Gastroesophageal sphincter (tissue), 4 donors: ENCODE results near the gene PRMT5. TPM values are rescaled to one million over a fixed set of nuclear protein-coding genes. Genes with fewer than 3 reads are reported as not detected.

Source experiments
- ATAC-seq: fragments of 150-250 bp; one replicate; pipeline ENCODE4 v1.9.1; 2016; ENCODE audit warnings: mild to moderate bottlenecking, moderate library complexity
- H3K27ac ChIP-seq, 4 donors: fragments of 200-600 bp; sonication (generic) in 3 of 4; 1 replicate in 3 of 4; 2 replicates in 1 of 4; pipeline ENCODE4 v1.5.1; 2016 to 2019
- H3K27me3 ChIP-seq: fragments of 200-600 bp; sonication (generic); one replicate; pipeline ENCODE4 v1.5.1; 2019
- H3K36me3 ChIP-seq, 2 donors: fragments of 200-600 bp; sonication (generic); one replicate each; pipeline ENCODE4 v1.5.1; 2019; ENCODE audit warnings: control low read depth in 1 of 2
- H3K4me1 ChIP-seq, 3 donors: fragments of 200-600 bp; sonication (generic); 1 replicate in 2 of 3; 2 replicates in 1 of 3; pipeline ENCODE4 v1.5.1; 2016 to 2019; ENCODE audit warnings: control low read depth in 2 of 3
- H3K4me3 ChIP-seq, 2 donors: fragments of 200-600 bp; sonication (generic); one replicate each; pipeline ENCODE4 v1.5.1; 2019; ENCODE audit warnings: mild to moderate bottlenecking in 1 of 2, moderate library complexity in 1 of 2
- H3K9me3 ChIP-seq, 3 donors: fragments of 200-600 bp; sonication (generic); one replicate each; pipeline ENCODE4 v1.5.1; 2017 to 2019; ENCODE audit warnings: control low read depth in 2 of 3
- CTCF ChIP-seq, 4 experiments: fragments of 200-600 bp in 2 of 4; fragments of 450-650 bp in 2 of 4; sonication (generic) in 1 of 4; IDR thresholded peaks; one replicate each; pipeline ENCODE4 v1.5.1; 2017 to 2019; ENCODE audit warnings: antibody characterized with exemption in 4 of 4, mild to moderate bottlenecking in 2 of 4, moderate library complexity in 2 of 4
- EP300 ChIP-seq: sonication (generic); formaldehyde crosslinking; IDR thresholded peaks from one replicate; pipeline ENCODE4 v1.6.1; 2017; ENCODE audit warnings: antibody characterized with exemption, mild to moderate bottlenecking
- POLR2A ChIP-seq, 2 donors: fragments of 450-650 bp; IDR thresholded peaks; one replicate each; pipeline ENCODE4 v1.6.1; 2017; ENCODE audit warnings: antibody characterized with exemption in 2 of 2, mild to moderate bottlenecking in 2 of 2, moderate library complexity in 1 of 2
- POLR2AphosphoS5 ChIP-seq: sonication (generic); formaldehyde crosslinking; IDR thresholded peaks from one replicate; pipeline ENCODE4 v1.6.1; 2017; ENCODE audit warnings: antibody characterized with exemption
- WGBS, 2 donors: methylation state at CpG; one replicate each; pipeline ENCODE4 v1.1.5; 2018; ENCODE audit warnings: low coverage in 1 of 2; 5-methylcytosine and 5-hydroxymethylcytosine counted together
- total RNA-seq, 4 donors: library from RNA; depleted of rRNA; stranded (reverse); fragments of >200 nt; gene quantifications; one replicate each; pipeline ENCODE4 v1.1.0, GENCODE V29; 2016

The PRMT5 gene
- total RNA-seq, 4 donors from 2014 or later = 39.7 to 49.2 (median 43.2) TPM

- peaks cover 0 to 5% of the 10 kb centered on the region in 2 donors for H3K36me3 ChIP-seq
- H3K9me3 ChIP-seq = no peaks in the 10 kb centered on the region
- TF ChIP-seq CTCF (IDR thresholded peaks at IDR 0.05) (no peak), POLR2AphosphoS5 (no peak), EP300 (no peak), POLR2A (IDR thresholded peaks at IDR 0.05) (no peak)
- no peak for ATAC-seq
- H3K4me1 ChIP-seq = peaks cover 3 to 29% (median 9%) of the 10 kb centered on the region in 3 donors
- no peak overlapping the region for H3K27ac ChIP-seq
- H3K4me3 ChIP-seq = no peak overlapping the region
- no peaks in the 10 kb centered on the region for H3K27me3 ChIP-seq
- WGBS, 2 donors = 83% methylated on average over 3 of the region's 3 CpGs; no CpG with 5 or more reads in 1 of the 2 donors
These were observed 3.0 kb upstream of the PRMT5 start for GRCh38 chr14:22932146-22932545.

DNA sequence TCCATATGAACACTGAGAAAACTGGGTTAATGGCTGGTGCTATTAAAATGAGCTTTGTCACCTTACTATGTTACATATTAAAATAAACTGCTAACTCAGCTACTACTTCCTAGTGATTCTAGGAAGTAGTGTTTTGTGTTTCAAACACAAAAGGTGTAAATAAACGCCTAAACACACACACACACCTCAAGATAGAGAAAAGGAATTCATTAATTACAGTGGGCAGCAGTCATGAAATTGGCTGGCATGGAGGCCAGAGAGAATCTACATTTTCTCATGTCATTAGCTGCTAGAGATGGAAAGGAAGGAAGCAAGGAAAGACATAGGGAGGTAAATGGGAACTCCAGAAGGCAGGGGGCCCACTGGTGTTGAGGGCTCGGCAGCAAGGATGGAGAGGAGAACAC lies 787 bp upstream of the PRMT5 start:
- Histone ChIP-seq H3K36me3 (peaks cover 0 to 23% of the 10 kb centered on the region in 2 donors), H3K9me3 (no peaks in the 10 kb centered on the region), H3K27me3 (no peaks in the 10 kb centered on the region), H3K27ac (peak overlapping the region; percentile 76 to 94 (median 88)), H3K4me1 (peaks cover 3 to 33% (median 9%) of the 10 kb centered on the region in 3 donors), H3K4me3 (peak overlapping the region; percentile 45 to 65)
- 2 to 8% methylated on average over 2 of the region's 2 CpGs for WGBS, 2 donors
- no peak for ATAC-seq
- TF ChIP-seq POLR2A (IDR thresholded peaks at IDR 0.05) = no peak
- TF ChIP-seq CTCF (IDR thresholded peaks at IDR 0.05) = no peak
- TF ChIP-seq POLR2AphosphoS5 = no peak
- TF ChIP-seq EP300 = no peak

DNA sequence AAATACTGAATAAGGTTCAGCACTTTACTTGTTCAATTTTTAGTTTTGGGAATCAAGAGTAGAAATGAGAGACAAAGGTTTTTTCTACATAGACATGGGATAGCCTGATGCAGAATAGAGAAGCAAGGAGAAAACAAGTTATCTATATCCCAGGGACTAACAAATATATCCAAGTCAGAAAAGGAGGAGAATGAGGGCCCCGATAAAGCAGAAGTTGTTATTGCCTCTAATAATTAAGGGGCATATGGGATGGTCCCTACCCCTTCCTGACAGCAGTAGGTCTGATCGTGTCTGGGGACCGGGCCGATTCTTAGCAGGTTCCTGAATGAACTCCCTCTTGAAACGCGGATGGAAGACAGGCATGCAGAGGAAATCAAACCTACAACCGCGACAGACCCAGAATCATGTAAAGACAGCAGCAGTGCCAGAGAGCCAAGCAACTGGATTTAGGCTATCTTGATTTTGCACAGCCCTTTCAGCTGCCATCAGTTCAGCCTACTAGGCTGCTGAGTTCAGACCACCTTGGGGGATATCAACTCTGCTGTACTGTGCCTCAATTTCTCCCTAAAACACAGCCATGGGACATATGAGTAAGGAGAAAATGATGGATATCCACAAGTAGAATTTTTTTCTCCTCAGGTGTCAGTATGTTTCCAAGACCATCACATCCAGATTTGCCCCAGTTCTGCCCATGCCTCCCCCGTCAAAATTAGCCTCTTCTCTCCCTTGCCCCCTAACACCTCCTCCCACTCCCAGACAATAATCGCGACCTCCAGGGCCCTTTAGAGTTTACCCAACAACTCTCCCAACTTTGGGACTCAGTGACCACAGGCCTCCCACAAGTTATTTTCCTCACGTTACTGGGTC lies 706 bp downstream of the PRMT5 start:
- ATAC-seq = no peak
- peak overlapping the region; percentile 65 to 78 for H3K4me3 ChIP-seq
- H3K9me3 ChIP-seq = no peaks in the 10 kb centered on the region
- 6 to 24% methylated on average over 10 to 11 of the region's 12 CpGs for WGBS, 2 donors
- H3K36me3 ChIP-seq = peaks cover 0 to 38% of the 10 kb centered on the region in 2 donors
- no peaks in the 10 kb centered on the region for H3K27me3 ChIP-seq
- H3K4me1 ChIP-seq = peaks cover 3 to 33% (median 9%) of the 10 kb centered on the region in 3 donors
- H3K27ac ChIP-seq = peak overlapping the region; percentile 74 to 96 (median 88)
- TF ChIP-seq EP300 (no peak), CTCF (IDR thresholded peaks at IDR 0.05) (no peak), POLR2A (IDR thresholded peaks at IDR 0.05) (no peak), POLR2AphosphoS5 (no peak)

GRCh38 chr14:22926316-22926715 lies 2.9 kb downstream of the PRMT5 start:
- Histone ChIP-seq H3K4me1 (peaks cover 3 to 33% (median 9%) of the 10 kb centered on the region in 3 donors), H3K9me3 (no peaks in the 10 kb centered on the region), H3K4me3 (no peak overlapping the region), H3K27ac (no peak overlapping the region), H3K27me3 (no peaks in the 10 kb centered on the region), H3K36me3 (peaks cover 0 to 59% of the 10 kb centered on the region in 2 donors)
- ATAC-seq = no peak
- 79 to 89% methylated on average over 4 of the region's 4 CpGs for WGBS, 2 donors
- TF ChIP-seq CTCF (IDR thresholded peaks at IDR 0.05) = no peak
- TF ChIP-seq EP300 = no peak
- no peak for TF ChIP-seq POLR2AphosphoS5
- TF ChIP-seq POLR2A (IDR thresholded peaks at IDR 0.05) = no peak
